Measurements from ENCODE around the gene SPATA13.

GRCh38 chr13:24292481-24292880 lies 132.0 kb downstream of the SPATA13 start:
- no peak for TF ChIP-seq POLR2A (IDR thresholded peaks at IDR 0.05; ENCODE audit: borderline replicate concordance, extremely low read depth, insufficient read depth, insufficient read length)
- no peak for TF ChIP-seq CTCF (IDR thresholded peaks at IDR 0.05 in 2 of 3, conservative IDR thresholded peaks at IDR 0.05 in 1 of 3; ENCODE audit: borderline replicate concordance in 1 of 3, insufficient read depth in 1 of 3, low read depth in 2 of 3, low read length in 2 of 3)
- no peak for TF ChIP-seq JUND (IDR thresholded peaks at IDR 0.05)
- TF ChIP-seq CBX3 (IDR thresholded peaks at IDR 0.05; ENCODE audit: low read depth): no peak
- no peak for TF ChIP-seq ZBTB33 (IDR thresholded peaks at IDR 0.05; ENCODE audit: extremely low read depth, insufficient replicate concordance, low read length)
- no peak for TF ChIP-seq EZH2 (IDR thresholded peaks at IDR 0.05)
- TF ChIP-seq EGR1 (IDR thresholded peaks at IDR 0.05; ENCODE audit: low read depth): no peak
- TF ChIP-seq EZH2phosphoT487 (IDR thresholded peaks at IDR 0.05; ENCODE audit: borderline replicate concordance): no peak
- no peak for TF ChIP-seq MAX (IDR thresholded peaks at IDR 0.05)
- TF ChIP-seq ZNF274 (IDR thresholded peaks at IDR 0.05; ENCODE audit: low read depth, low read length): no peak

Measured in HCT116 (cell line).